GM21619 (cell line): ENCODE measurements around the gene NID1.
A peak's percentile ranks its signal among the peaks of the same experiment; 100 is the strongest.
"Not testable (repeated sequence)": the region's sequence is repeated elsewhere in the genome, so short reads cannot be mapped to it uniquely, and the experiment has no call there.

ENCODE experiments used
- ATAC-seq: cut with Tn5 transposase; IDR thresholded peaks from one replicate; pipeline ENCODE4 v1.9.1; 2021; ENCODE audit not compliant: unreplicated experiment

The NID1 gene

GRCh38 chr1:236064674-236065508 is at the start of gene NID1:
Gene NID1 (minus strand): TSS chr1:236065090. CDS start chr1:236065079, 11 bp downstream.
- ATAC-seq, result no peak

- ATAC-seq, result no peak
These were observed 49.3 kb upstream of the NID1 start for GRCh38 chr1:236114076-236114747.

GRCh38 chr1:236113324-236114032 is 48.6 kb upstream of the NID1 start:
- ATAC-seq, result no peak

GRCh38 chr1:236112332-236112627 is 47.4 kb upstream of the NID1 start:
- no peak for ATAC-seq

- no peak for ATAC-seq
These were observed 46.8 kb upstream of the NID1 start for GRCh38 chr1:236111527-236112331.

- no peak for ATAC-seq
These were observed 45.2 kb upstream of the NID1 start for GRCh38 chr1:236110137-236110536.

- ATAC-seq, result no peak
These were observed 43.2 kb upstream of the NID1 start for GRCh38 chr1:236108027-236108648.

- no peak for ATAC-seq
These were observed 42.4 kb upstream of the NID1 start for GRCh38 chr1:236107121-236107907.

GRCh38 chr1:236103646-236104218 is 38.8 kb upstream of the NID1 start:
- ATAC-seq, result peak; percentile 56

- ATAC-seq, result no peak
These were observed 38.2 kb upstream of the NID1 start for GRCh38 chr1:236103059-236103458.

- no peak for ATAC-seq
These were observed 37.7 kb upstream of the NID1 start for GRCh38 chr1:236102611-236103010.

GRCh38 chr1:236101233-236102200 is 36.6 kb upstream of the NID1 start:
- ATAC-seq, result no peak

GRCh38 chr1:236100799-236101198 is 35.9 kb upstream of the NID1 start:
- ATAC-seq, result no peak

GRCh38 chr1:236099355-236099974 is 34.6 kb upstream of the NID1 start:
- no peak for ATAC-seq

GRCh38 chr1:236098267-236098666 is 33.4 kb upstream of the NID1 start:
- ATAC-seq, result no peak

GRCh38 chr1:236096660-236097482 is 32.0 kb upstream of the NID1 start:
- not testable (repeated sequence) for ATAC-seq
